Activated effector memory CD4-positive, alpha-beta T cell treated with anti-CD3 and anti-CD28 coated beads, Interleukin-2, amount 50 U/mL, for 16 hours (primary cell): Measurements from ENCODE around the gene SLC38A1.

Experiments
- DNase-seq: peaks from one replicate; pipeline ENCODE4 v3.0.0-alpha.2; 2020

The SLC38A1 gene

DNA sequence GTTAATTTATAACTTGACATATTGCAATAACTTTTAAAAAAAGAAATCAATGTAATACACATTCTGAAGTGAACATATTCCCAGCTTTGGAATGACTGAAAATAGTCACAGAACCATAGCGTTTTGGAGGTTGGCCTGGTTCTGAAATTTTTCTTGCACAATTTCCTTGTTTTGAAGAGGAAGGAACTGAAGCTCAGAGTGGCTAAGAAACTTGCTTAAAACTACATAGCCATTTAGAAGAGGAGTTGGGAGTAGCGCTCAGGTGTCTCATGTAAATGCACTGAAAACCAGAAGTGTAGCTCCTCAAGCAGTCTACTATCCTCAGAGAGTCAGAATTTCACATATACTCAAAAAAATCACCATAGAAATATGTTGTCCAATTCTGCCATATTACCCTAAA is 41.2 kb downstream of the SLC38A1 start:
- no peak for DNase-seq

GRCh38 chr12:46224386-46224785 is 44.5 kb downstream of the SLC38A1 start:
- DNase-seq: no peak

- DNase-seq: no peak
Observed at GRCh38 chr12:46223047-46223446, 45.8 kb downstream of the SLC38A1 start.

GRCh38 chr12:46222636-46223035 is 46.2 kb downstream of the SLC38A1 start:
- DNase-seq: no peak

- DNase-seq: no peak
Observed at GRCh38 chr12:46221255-46222128, 47.4 kb downstream of the SLC38A1 start.

DNA sequence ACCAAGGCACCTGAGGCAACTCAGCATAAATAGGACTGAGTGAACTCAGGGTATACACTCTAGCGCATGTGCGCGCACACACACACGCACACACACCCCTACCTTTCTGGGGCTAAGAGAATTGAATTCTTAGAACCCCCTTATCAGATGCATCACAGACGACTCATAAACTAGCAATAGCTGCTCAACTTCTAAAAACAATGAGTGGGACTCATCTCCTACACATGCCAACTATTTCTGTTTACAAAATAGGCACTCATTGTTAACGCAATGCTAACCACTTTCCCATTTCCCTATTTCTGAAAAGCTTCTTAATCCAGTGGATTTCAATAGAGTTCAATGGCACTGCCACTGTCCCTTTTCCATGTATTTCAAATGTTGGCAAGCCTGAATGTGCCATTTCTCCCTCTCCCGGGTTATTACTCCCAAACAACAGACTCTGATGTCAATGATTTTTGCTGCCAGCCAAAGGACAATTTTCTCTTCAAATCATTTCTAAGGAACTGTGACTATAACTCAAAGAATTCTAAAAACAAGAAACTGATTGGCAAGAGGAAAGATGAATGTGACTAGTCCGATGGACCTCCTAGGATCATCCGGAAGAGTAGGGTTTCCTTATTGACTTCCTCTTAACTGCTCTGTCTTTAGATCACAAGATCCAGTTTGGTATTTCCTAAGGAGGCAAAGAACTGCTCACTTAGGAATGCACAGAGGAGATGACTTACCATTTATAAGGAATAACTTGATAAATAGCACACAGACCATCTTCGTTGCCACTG is 48.8 kb downstream of the SLC38A1 start:
- peak; percentile 91 for DNase-seq

DNA sequence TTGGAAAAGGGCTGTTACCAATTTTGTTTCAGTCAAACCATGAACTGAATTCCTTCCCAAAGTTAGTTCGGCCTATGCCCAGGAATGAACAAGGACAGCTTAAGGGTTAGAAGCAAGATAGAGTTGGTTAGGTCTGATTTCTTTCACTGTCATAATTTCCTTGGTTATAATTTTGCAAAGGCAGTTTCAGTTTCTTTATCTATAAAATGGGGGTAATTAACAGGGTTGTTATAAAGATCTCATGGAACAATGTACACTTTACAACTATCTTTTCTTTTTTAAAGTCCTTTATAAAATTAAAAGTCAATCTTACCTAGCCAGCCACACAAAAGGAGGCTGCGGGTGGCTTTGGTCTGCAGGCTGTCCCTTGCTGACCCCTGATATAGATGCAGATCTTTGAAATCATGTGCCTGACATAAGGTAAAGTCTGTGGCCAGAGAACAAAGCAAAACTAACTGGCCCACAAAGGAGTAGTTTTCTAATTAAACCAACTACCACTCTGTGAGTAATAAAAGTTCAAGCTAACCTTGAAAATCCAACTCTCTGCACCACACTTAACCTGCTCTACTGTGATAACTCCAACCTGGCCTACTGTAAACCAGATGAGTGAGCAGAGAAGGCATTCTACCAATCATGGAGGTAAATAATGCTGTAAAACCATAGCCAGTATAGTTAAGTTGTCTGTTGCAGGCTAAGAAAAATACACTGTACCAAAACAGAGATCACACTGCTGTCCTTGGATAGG is 49.5 kb downstream of the SLC38A1 start:
- DNase-seq: no peak

GRCh38 chr12:46218322-46219095 is 50.3 kb downstream of the SLC38A1 start:
- DNase-seq: no peak

DNA sequence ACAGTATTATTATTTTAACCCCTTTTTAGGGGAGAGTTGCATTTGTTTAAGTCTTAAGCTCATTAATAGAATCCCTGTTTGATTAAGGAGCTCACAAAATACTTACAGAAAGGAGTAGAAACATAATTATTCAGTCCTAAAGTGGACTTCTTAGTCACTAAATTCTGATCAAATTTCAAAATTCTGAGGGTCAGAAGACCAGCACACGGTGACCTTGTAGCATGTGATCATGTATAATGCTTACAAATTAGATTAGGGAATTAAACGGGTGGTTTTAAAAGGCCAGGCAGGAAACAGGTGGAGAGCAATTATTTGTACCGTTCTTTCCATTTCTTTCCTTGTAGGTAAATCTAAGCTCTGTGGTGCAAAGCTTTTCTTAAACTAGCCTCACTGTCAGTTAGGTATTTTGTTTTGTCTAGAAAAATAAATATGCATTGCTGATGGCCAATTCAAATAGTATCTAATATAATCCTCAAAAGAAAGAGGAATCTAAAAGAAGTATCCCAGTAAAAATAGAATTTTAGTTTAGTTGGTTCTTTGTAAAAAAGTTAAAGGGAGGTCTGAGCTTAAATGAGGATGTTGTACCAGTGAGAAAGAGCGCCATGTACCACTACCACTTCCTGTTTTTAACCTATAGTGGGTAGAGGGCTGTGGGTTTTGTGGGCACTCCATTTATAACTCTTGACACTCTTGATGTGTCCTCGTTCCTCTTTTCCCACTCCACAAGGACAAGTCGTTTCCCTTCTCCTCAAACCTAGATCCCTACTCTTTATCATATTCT is 51.1 kb downstream of the SLC38A1 start:
- DNase-seq: peak; percentile 75

- peak; percentile 92 for DNase-seq
Observed at GRCh38 chr12:46214668-46215436, 54.0 kb downstream of the SLC38A1 start.

GRCh38 chr12:46212108-46212982 is 56.5 kb downstream of the SLC38A1 start:
- DNase-seq: no peak

GRCh38 chr12:46210873-46211439 is 57.9 kb downstream of the SLC38A1 start:
- DNase-seq: no peak

- DNase-seq: peak; percentile 89
Observed at GRCh38 chr12:46209914-46210872, 58.6 kb downstream of the SLC38A1 start.

GRCh38 chr12:46209170-46209569 is 59.7 kb downstream of the SLC38A1 start:
- DNase-seq: no peak

- no peak for DNase-seq
Observed at GRCh38 chr12:46208370-46208769, 60.5 kb downstream of the SLC38A1 start.

- no peak for DNase-seq
Observed at GRCh38 chr12:46207644-46208043, 61.2 kb downstream of the SLC38A1 start.

DNA sequence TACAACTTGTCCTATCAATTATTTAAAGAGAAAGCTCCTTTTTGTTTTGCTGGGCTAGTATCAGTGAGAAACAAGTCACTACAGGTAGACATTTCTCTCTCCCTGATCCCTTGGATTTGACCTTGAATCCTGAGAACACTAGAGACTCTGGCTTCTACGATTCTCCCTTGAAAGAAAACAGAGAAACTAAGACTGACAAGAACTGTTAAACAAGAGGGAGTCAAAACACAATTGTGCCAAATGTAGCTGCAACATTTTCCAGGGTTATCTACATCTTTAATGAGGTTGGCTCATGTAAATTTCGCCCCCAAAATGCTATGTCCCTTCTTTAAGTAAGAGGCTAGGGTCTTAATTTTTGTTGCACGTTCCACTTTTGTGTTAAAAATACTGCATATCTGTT is 62.4 kb downstream of the SLC38A1 start:
- no peak for DNase-seq

GRCh38 chr12:46205294-46205693 is 63.5 kb downstream of the SLC38A1 start:
- DNase-seq: no peak
